HG03575 (cell line): ENCODE results near the gene FBXL13.
A peak's percentile ranks its signal among the peaks of the same experiment; 100 is the strongest.
"Not testable (repeated sequence)": the region's sequence is repeated elsewhere in the genome, so short reads cannot be mapped to it uniquely, and the experiment has no call there.

Source experiments
- ATAC-seq: cut with Tn5 transposase; IDR thresholded peaks from one replicate; pipeline ENCODE4 v1.9.1; 2021; ENCODE audit not compliant: unreplicated experiment, insufficient number of reproducible peaks, low FRiP score; ENCODE audit errors: extremely low read depth

FBXL13 gene

GRCh38 chr7:102849538-102849937 lies 225.1 kb downstream of the FBXL13 start:
- ATAC-seq: no peak

GRCh38 chr7:102849079-102849478 lies 225.5 kb downstream of the FBXL13 start:
- no peak for ATAC-seq

- ATAC-seq: no peak
These were observed 229.2 kb downstream of the FBXL13 start for GRCh38 chr7:102845346-102845745.

GRCh38 chr7:102843850-102844249 lies 230.7 kb downstream of the FBXL13 start:
- ATAC-seq: peak; percentile 86

GRCh38 chr7:102842284-102842683 lies 232.3 kb downstream of the FBXL13 start:
- ATAC-seq: no peak

- ATAC-seq: no peak
These were observed 233.3 kb downstream of the FBXL13 start for GRCh38 chr7:102841290-102841689.

- ATAC-seq: no peak
These were observed 234.2 kb downstream of the FBXL13 start for GRCh38 chr7:102840404-102840803.

GRCh38 chr7:102838572-102839101 lies 236.0 kb downstream of the FBXL13 start:
- ATAC-seq: not testable (repeated sequence)

- no peak for ATAC-seq
These were observed 236.8 kb downstream of the FBXL13 start for GRCh38 chr7:102837802-102838201.

GRCh38 chr7:102836977-102837376 lies 237.6 kb downstream of the FBXL13 start:
- no peak for ATAC-seq

- ATAC-seq: no peak
These were observed 238.2 kb downstream of the FBXL13 start for GRCh38 chr7:102836191-102836919.

- ATAC-seq: peak; percentile 94
These were observed 239.6 kb downstream of the FBXL13 start for GRCh38 chr7:102834999-102835398.

- ATAC-seq: no peak
These were observed 240.1 kb downstream of the FBXL13 start for GRCh38 chr7:102834466-102834865.

GRCh38 chr7:102833343-102833742 lies 241.3 kb downstream of the FBXL13 start:
- ATAC-seq: no peak

- no peak for ATAC-seq
These were observed 241.9 kb downstream of the FBXL13 start for GRCh38 chr7:102832674-102833073.

GRCh38 chr7:102830197-102830596 lies 244.4 kb downstream of the FBXL13 start:
- ATAC-seq: no peak

GRCh38 chr7:102829075-102829474 lies 245.5 kb downstream of the FBXL13 start:
- ATAC-seq: no peak

- ATAC-seq: no peak
These were observed 246.3 kb downstream of the FBXL13 start for GRCh38 chr7:102828286-102828685.

- no peak for ATAC-seq
These were observed 251.0 kb downstream of the FBXL13 start for GRCh38 chr7:102823390-102824119.
